Aorta (tissue), 5 donors: Measurements from ENCODE around the gene CGB7. TPM values are rescaled to one million over a fixed set of nuclear protein-coding genes. Genes with fewer than 3 reads are reported as not detected.
"Not testable (repeated sequence)": the region's sequence is repeated elsewhere in the genome, so short reads cannot be mapped to it uniquely, and the experiment has no call there.

Experiments used
- ATAC-seq: fragments of 200-7000 bp; cut with Tn5 transposase; one replicate; pipeline ENCODE4 v1.9.1; 2022; ENCODE audit warnings: moderate library complexity; ENCODE audit not compliant: low FRiP score
- DNase-seq, 2 donors: peaks; one replicate each; pipeline ENCODE4 v3.0.0-alpha.2; 2020
- H3K27ac ChIP-seq, 2 donors: one replicate each; pipeline ENCODE4 v1.5.1; 2013; ENCODE audit warnings: low read length in 2 of 2, mild to moderate bottlenecking in 2 of 2, moderate library complexity in 2 of 2, control low read depth in 1 of 2, inconsistent platforms in 1 of 2, low read depth in 1 of 2
- H3K27me3 ChIP-seq, 2 donors: one replicate each; pipeline ENCODE4 v1.6.1; 2013; ENCODE audit warnings: control low read depth in 1 of 2, low read length in 1 of 2, mild to moderate bottlenecking in 1 of 2, moderate library complexity in 1 of 2; ENCODE audit not compliant: insufficient read depth in 2 of 2, control insufficient read depth in 1 of 2
- H3K36me3 ChIP-seq, 2 donors: one replicate each; pipeline ENCODE4 v1.6.1; 2013; ENCODE audit warnings: control low read depth in 1 of 2, low read length in 1 of 2, mild to moderate bottlenecking in 1 of 2; ENCODE audit not compliant: insufficient read depth in 2 of 2, control insufficient read depth in 1 of 2
- H3K4me1 ChIP-seq, 2 donors: one replicate each; pipeline ENCODE4 v1.6.1; 2013; ENCODE audit warnings: low read length in 2 of 2, control low read depth in 1 of 2, mild to moderate bottlenecking in 1 of 2, moderate library complexity in 1 of 2; ENCODE audit not compliant: insufficient read depth in 2 of 2, control insufficient read depth in 1 of 2
- H3K4me3 ChIP-seq, 2 donors: one replicate each; pipeline ENCODE4 v1.5.1; 2013; ENCODE audit warnings: low read length in 2 of 2, control low read depth in 1 of 2, mild to moderate bottlenecking in 1 of 2
- H3K9me3 ChIP-seq: one replicate; pipeline ENCODE4 v1.6.1; 2013; ENCODE audit warnings: mild to moderate bottlenecking, low read length; ENCODE audit not compliant: control insufficient read depth
- WGBS, 2 donors: extraction: QIAGEN DNeasy Blood & Tissue Kit; methylation state at CpG; one replicate each; pipeline ENCODE4 v1.1.7; 2013; 5-methylcytosine and 5-hydroxymethylcytosine counted together
- intact Hi-C, 2 donors: fragments of 100-400 bp; cut with DNase I; formaldehyde crosslinking; loops; one replicate each; pipeline versions ENCODE4 v1.14.2 to v1.15.0; 2022
- polyA plus RNA-seq, 2 donors: library from polyadenylated mRNA; stranded (reverse); fragments of 200-250 nt; gene quantifications; one replicate each; pipeline ENCODE4 v1.2.3, GENCODE V29; 2013
- total RNA-seq, 2 donors: library from RNA; stranded (reverse); fragmentation: NEBNext Ultra II Directional; extraction: Animal tissue kit (Norgen Biotek cat#: 25700); gene quantifications; one replicate each; pipeline ENCODE4 v1.2.1, GENCODE V29; 2021
- donor health status: healthy with polysubstance abuse.
- donor health status: Bipolar disorder and iron deficiency.
- donor health status: DM: no; HTN: no; CAD: no.
- donor health status: DM: no; HTN: no; CAD: no.
- donor health status: DM: yes; HTN: yes; CAD: no.

The CGB7 gene
- total and polyA plus RNA-seq, 4 donors = not detected

- DNase-seq (no peak), ATAC-seq (no peak)
- Histone ChIP-seq H3K4me1 (no peaks in the 10 kb centered on the region), H3K9me3 (no peaks in the 10 kb centered on the region), H3K27me3 (no peaks in the 10 kb centered on the region), H3K36me3 (peaks cover 2% of the 10 kb centered on the region in 2 donors), H3K4me3 (no peak overlapping the region), H3K27ac (peak overlapping the region in 1 of 2 donors; percentile 58)
- WGBS, 2 donors = 67 to 70% methylated on average over 26 of the region's 26 CpGs
- intact Hi-C loops = no loop called here
Measured at GRCh38 chr19:49084206-49085019, 26.9 kb upstream of the CGB7 start.

- DNase-seq = no peak
- intact Hi-C loops = no loop called here
- Histone ChIP-seq H3K4me3 (no peak overlapping the region), H3K36me3 (no peaks in the 10 kb centered on the region), H3K4me1 (no peaks in the 10 kb centered on the region), H3K27me3 (no peaks in the 10 kb centered on the region), H3K9me3 (no peaks in the 10 kb centered on the region), H3K27ac (no peak overlapping the region)
- 77 to 84% methylated on average over 1 of the region's 1 CpG for WGBS, 2 donors
- ATAC-seq = no peak
Measured at GRCh38 chr19:49081273-49081672, 23.7 kb upstream of the CGB7 start.

GRCh38 chr19:49080392-49080791, 22.8 kb upstream of the CGB7 start:
- Histone ChIP-seq H3K36me3 (no peaks in the 10 kb centered on the region), H3K27ac (no peak overlapping the region), H3K4me3 (no peak overlapping the region), H3K9me3 (no peaks in the 10 kb centered on the region), H3K4me1 (no peaks in the 10 kb centered on the region), H3K27me3 (no peaks in the 10 kb centered on the region)
- no peak for DNase-seq
- 77 to 90% methylated on average over 4 of the region's 4 CpGs for WGBS, 2 donors
- no peak for ATAC-seq
- intact Hi-C loops = no loop called here

GRCh38 chr19:49074869-49075268, 17.3 kb upstream of the CGB7 start:
- H3K36me3 ChIP-seq, H3K27ac ChIP-seq, intact Hi-C loops, H3K4me1 ChIP-seq, H3K9me3 ChIP-seq, H3K4me3 ChIP-seq, ATAC-seq, H3K27me3 ChIP-seq: not testable (repeated sequence)
- peak; percentile 85 to 89 for DNase-seq
- 13 to 15% methylated on average over 7 to 8 of the region's 9 CpGs for WGBS, 2 donors

- DNase-seq (no peak), ATAC-seq (peak; percentile 19)
- intact Hi-C loops = no loop called here
- no peaks in the 10 kb centered on the region for H3K4me1 ChIP-seq
- H3K27ac ChIP-seq = no peak overlapping the region
- H3K36me3 ChIP-seq = no peaks in the 10 kb centered on the region
- no peaks in the 10 kb centered on the region for H3K9me3 ChIP-seq
- WGBS, 2 donors = 61 to 65% methylated on average over 23 of the region's 23 CpGs
- H3K4me3 ChIP-seq = no peak overlapping the region
- H3K27me3 ChIP-seq = no peaks in the 10 kb centered on the region
Measured at GRCh38 chr19:49073514-49074378, 16.2 kb upstream of the CGB7 start.

- no peaks in the 10 kb centered on the region for H3K4me1 ChIP-seq
- H3K9me3 ChIP-seq = no peaks in the 10 kb centered on the region
- H3K4me3 ChIP-seq = no peak overlapping the region
- no peaks in the 10 kb centered on the region for H3K27me3 ChIP-seq
- no peak for ATAC-seq
- WGBS, 2 donors = 3% methylated on average over 84 to 93 of the region's 93 CpGs
- H3K27ac ChIP-seq = no peak overlapping the region
- intact Hi-C loops = no loop called here
- no peak for DNase-seq
- no peaks in the 10 kb centered on the region for H3K36me3 ChIP-seq
Measured at GRCh38 chr19:49071860-49072547, 14.5 kb upstream of the CGB7 start.

GRCh38 chr19:49070416-49070815, 12.9 kb upstream of the CGB7 start:
- WGBS, 2 donors = 96 to 97% methylated on average over 21 of the region's 21 CpGs
- no peaks in the 10 kb centered on the region for H3K36me3 ChIP-seq
- no peaks in the 10 kb centered on the region for H3K9me3 ChIP-seq
- H3K4me1 ChIP-seq = no peaks in the 10 kb centered on the region
- no peak for DNase-seq
- intact Hi-C loops = no loop called here
- no peak overlapping the region for H3K4me3 ChIP-seq
- no peak for ATAC-seq
- no peak overlapping the region for H3K27ac ChIP-seq
- H3K27me3 ChIP-seq = no peaks in the 10 kb centered on the region

- Histone ChIP-seq H3K9me3 (no peaks in the 10 kb centered on the region), H3K27me3 (no peaks in the 10 kb centered on the region), H3K4me3 (no peak overlapping the region), H3K36me3 (no peaks in the 10 kb centered on the region), H3K4me1 (no peaks in the 10 kb centered on the region), H3K27ac (no peak overlapping the region)
- WGBS, 2 donors = 94% methylated on average over 9 of the region's 9 CpGs
- DNase-seq (no peak), ATAC-seq (no peak)
- intact Hi-C loops = no loop called here
Measured at GRCh38 chr19:49069026-49069425, 11.5 kb upstream of the CGB7 start.
